NCI-H2196 treated with DMSO at 0.1 percent for 48 hours (cell line): Measurements from ENCODE around the gene TRPC5OS.

Source experiments
- DNase-seq: peaks from one replicate; lab custom pipeline; 2025; ENCODE audit not compliant: unreplicated experiment; lab: John Stamatoyannopoulos, UW

TRPC5OS gene

DNA sequence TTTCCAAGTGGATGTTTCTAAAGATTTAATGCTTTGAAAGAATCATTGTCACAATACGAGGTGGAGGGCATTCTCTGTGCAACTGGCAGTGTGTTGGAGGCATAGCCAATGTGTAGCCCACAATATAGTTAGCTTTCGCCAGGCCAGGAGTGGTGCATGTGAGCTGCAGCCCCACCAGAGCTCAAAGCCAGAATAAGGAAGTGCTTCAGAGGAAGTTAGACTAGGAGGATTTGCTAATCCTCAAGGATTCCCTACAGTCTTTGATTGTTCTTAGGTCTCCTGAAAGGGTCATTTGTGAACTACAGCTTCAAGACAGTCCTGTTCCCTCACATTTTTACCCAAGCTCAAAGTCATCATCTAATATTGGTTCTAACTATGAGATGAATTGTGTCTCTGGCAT lies 16.4 kb downstream of the TRPC5OS start:
- no peak for DNase-seq

DNA sequence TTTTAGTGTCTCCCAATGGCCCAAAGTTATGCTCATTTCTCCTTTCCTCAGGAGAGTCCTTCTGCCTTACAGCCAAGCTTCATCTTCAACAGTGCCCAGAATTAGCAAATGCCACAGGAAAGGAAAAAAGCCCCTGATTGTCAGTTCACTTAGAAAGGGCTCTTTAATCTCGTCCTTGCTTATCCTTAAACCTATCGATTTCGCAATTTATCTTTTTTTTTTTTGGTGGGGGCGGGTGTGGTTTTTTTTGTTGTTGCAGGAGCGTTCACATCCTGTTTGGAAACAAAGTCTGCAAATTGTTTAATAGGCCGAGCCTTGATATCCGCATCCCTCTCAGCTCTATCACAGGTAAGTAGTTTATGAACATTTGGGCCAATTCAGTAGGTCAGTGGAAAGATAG lies 20.2 kb downstream of the TRPC5OS start:
- DNase-seq: no peak

- no peak for DNase-seq
Measured at GRCh38 chrX:111914398-111915090, 38.6 kb downstream of the TRPC5OS start.

DNA sequence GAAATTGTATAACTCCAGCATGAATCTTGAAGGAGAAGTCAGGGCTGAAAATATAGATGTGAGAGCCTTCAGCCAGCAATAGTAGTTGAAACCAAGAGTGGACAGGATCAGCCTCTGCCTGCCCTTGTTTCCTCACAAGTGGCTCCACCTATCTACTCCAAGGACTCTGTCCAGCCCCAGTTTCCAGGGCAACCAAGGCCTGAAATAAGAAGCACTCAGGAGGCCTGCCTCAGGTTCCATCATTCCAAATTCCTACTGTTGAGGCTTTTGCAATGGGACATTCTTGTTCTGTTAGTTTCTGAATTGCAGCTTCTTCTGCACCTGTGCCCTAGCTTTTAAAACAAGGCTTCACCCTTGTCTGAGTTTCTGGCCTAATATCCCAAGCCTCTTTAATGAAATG lies 41.6 kb downstream of the TRPC5OS start:
- no peak for DNase-seq

GRCh38 chrX:111928456-111928855 lies 52.5 kb downstream of the TRPC5OS start:
- DNase-seq: no peak
